ENCODE results near the gene DMKN.

DMKN gene

DNA sequence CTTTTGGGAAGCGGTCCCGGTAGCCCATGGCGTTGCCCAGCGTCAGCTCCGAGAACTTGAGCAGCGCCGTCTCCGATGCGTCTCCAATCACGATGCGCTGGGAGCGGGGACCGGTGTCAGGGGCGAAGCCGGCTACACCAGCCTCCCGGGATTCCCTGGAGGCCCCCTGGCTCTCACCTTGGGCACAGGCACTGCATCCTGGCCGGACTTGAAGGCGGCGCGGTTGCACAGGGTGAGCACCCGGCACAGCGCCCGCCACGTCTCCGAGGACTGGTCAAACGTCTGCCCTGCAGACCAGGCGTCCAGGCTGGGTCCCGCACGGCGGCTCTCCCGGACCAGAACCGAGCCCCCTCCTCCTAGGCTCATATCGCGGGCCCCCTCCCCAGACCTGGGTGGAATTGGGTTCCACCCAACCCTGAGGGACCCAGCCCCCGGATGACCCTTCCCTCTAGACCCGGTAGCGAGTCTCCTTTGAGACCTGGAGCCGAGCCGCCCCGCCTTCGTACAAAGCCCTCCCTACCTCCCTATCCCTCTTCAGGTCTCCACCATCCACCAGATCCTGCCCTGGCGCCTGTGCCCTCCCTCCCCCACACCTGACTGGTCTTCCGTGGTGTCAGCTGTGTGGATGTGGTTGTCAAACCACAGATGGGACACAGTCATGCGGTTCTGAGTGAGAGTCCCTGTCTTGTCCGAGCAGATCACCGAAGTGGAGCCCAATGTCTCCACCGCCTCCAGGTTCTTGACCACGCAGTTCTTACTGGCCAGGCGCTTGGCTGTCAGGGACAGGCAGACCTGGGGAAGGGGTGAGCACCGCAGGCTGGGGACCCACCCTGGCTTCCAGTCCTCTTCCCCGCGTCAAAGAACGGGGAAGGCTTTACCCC lies 45.2 kb upstream of the DMKN start:
- peak overlapping the region; percentile 19 for H3K4me3 ChIP-seq (ENCODE audit: low read length)
- H3K4me2 ChIP-seq (ENCODE audit: low read length): peak overlapping the region; percentile 48
- TF ChIP-seq, protein P1, sequence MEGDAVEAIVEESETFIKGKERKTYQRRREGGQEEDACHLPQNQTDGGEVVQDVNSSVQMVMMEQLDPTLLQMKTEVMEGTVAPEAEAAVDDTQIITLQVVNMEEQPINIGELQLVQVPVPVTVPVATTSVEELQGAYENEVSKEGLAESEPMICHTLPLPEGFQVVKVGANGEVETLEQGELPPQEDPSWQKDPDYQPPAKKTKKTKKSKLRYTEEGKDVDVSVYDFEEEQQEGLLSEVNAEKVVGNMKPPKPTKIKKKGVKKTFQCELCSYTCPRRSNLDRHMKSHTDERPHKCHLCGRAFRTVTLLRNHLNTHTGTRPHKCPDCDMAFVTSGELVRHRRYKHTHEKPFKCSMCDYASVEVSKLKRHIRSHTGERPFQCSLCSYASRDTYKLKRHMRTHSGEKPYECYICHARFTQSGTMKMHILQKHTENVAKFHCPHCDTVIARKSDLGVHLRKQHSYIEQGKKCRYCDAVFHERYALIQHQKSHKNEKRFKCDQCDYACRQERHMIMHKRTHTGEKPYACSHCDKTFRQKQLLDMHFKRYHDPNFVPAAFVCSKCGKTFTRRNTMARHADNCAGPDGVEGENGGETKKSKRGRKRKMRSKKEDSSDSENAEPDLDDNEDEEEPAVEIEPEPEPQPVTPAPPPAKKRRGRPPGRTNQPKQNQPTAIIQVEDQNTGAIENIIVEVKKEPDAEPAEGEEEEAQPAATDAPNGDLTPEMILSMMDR (IDR thresholded peaks at IDR 0.05; ENCODE audit: low read depth, low read length): no peak
- TF ChIP-seq EZH2phosphoT487 (IDR thresholded peaks at IDR 0.05; ENCODE audit: low read depth): no peak

DNA sequence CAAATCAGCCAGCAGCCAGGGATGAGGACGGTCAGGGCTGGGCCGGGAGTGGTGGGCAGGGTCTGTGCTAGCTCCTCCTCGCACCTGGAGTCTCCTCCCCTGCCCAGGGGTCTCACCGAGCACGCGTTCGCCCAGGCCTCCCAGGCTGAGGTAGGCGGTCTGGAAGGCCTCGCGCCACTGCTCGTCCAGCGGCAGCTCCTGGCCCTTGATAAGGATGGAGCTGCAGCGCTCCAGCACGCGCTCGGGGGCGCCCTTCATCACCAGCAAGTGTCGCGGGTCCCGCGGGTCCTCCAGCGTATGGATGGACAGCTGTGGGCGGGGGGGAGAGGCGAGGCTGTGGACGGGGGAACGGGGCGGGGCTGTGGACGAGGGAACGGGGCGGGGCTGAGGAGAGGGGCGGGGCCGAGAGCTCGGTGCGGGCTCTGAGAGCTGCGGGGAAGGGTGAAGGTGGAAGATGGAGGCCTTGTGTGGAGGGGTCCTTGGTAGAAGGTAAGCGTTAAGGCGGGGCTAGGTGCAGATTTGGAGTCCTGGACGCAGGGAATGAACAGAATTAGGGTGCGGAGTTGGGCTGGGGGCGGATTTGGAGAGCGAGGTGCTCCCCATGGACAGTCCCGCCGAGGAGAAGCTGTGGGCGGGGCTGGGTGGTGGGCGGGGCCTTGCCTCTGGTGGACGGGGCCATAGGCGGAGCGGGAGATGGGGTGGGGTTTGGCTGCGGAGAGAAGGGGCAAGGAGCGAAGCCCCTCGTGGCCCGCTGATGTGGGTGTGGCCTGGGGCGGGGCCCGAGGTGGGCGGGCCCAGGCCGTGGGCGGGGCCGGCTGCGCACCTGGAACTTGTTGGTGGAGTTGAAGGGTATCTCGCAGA lies 44.3 kb upstream of the DMKN start:
- TF ChIP-seq EZH2phosphoT487 (IDR thresholded peaks at IDR 0.05; ENCODE audit: low read depth): no peak
- TF ChIP-seq, protein P1 (IDR thresholded peaks at IDR 0.05; ENCODE audit: low read depth, low read length): no peak
- H2AFZ ChIP-seq (ENCODE audit: low read depth, low read length): no peak overlapping the region
- peaks cover 12% of the 10 kb centered on the region for H3K27me3 ChIP-seq (ENCODE audit: low read depth, low read length)

More for the DNA sequence above, 45.2 kb upstream of the DMKN start:
- H3K27me3 ChIP-seq (ENCODE audit: low read depth, low read length): peaks cover 12% of the 10 kb centered on the region
- no peaks in the 10 kb centered on the region for H3K9me3 ChIP-seq (ENCODE audit: insufficient read depth, low read length)
- H3K9ac ChIP-seq (ENCODE audit: low read length): no peak overlapping the region
- H2AFZ ChIP-seq (ENCODE audit: low read depth, low read length): no peak overlapping the region
- H3K36me3 ChIP-seq (replicated peaks; ENCODE audit: low read depth, low read length): no peaks in the 10 kb centered on the region
- H3K4me1 ChIP-seq (ENCODE audit: low read length): peaks cover 14% of the 10 kb centered on the region
- no peaks in the 10 kb centered on the region for H3K79me2 ChIP-seq (ENCODE audit: low read length)
- H4K20me1 ChIP-seq (ENCODE audit: insufficient read depth, low read length): no peaks in the 10 kb centered on the region
- H3K27ac ChIP-seq (ENCODE audit: low read length): no peak overlapping the region

GRCh38 chr19:35556846-35557538 lies 43.5 kb upstream of the DMKN start:
- H3K27ac ChIP-seq (ENCODE audit: low read length): no peak overlapping the region
- TF ChIP-seq EZH2phosphoT487 (IDR thresholded peaks at IDR 0.05; ENCODE audit: low read depth): no peak
- TF ChIP-seq, protein P1 (IDR thresholded peaks at IDR 0.05; ENCODE audit: low read depth, low read length): no peak
- no peaks in the 10 kb centered on the region for H3K9me3 ChIP-seq (ENCODE audit: insufficient read depth, low read length)
- no peak overlapping the region for H3K4me2 ChIP-seq (ENCODE audit: low read length)
- H3K36me3 ChIP-seq (replicated peaks; ENCODE audit: low read depth, low read length): no peaks in the 10 kb centered on the region
- H3K4me3 ChIP-seq (ENCODE audit: low read length): no peak overlapping the region
- H3K79me2 ChIP-seq (ENCODE audit: low read length): no peaks in the 10 kb centered on the region
- peaks cover 14% of the 10 kb centered on the region for H3K4me1 ChIP-seq (ENCODE audit: low read length)
- no peak overlapping the region for H2AFZ ChIP-seq (ENCODE audit: low read depth, low read length)
- H3K9ac ChIP-seq (ENCODE audit: low read length): no peak overlapping the region
- no peaks in the 10 kb centered on the region for H4K20me1 ChIP-seq (ENCODE audit: insufficient read depth, low read length)
- peaks cover 12% of the 10 kb centered on the region for H3K27me3 ChIP-seq (ENCODE audit: low read depth, low read length)

More for the DNA sequence above, 44.3 kb upstream of the DMKN start:
- no peaks in the 10 kb centered on the region for H3K36me3 ChIP-seq (replicated peaks; ENCODE audit: low read depth, low read length)
- no peak overlapping the region for H3K27ac ChIP-seq (ENCODE audit: low read length)
- H3K9ac ChIP-seq (ENCODE audit: low read length): no peak overlapping the region
- no peaks in the 10 kb centered on the region for H4K20me1 ChIP-seq (ENCODE audit: insufficient read depth, low read length)
- H3K4me1 ChIP-seq (ENCODE audit: low read length): peaks cover 14% of the 10 kb centered on the region
- H3K79me2 ChIP-seq (ENCODE audit: low read length): no peaks in the 10 kb centered on the region
- H3K4me3 ChIP-seq (ENCODE audit: low read length): no peak overlapping the region
- H3K9me3 ChIP-seq (ENCODE audit: insufficient read depth, low read length): no peaks in the 10 kb centered on the region
- H3K4me2 ChIP-seq (ENCODE audit: low read length): no peak overlapping the region

Data from OCI-LY3 (cell line).